BJ (cell line): Measurements from ENCODE around the gene MC1R. TPM values are rescaled to one million over a fixed set of nuclear protein-coding genes. Genes with fewer than 3 reads are reported as not detected.

ENCODE experiments used
- CTCF ChIA-PET: fragments of 350-600 bp; formaldehyde crosslinking; extraction: SDS; loops from one replicate; lab custom pipeline; 2021; ENCODE audit warnings: antibody characterized with exemption, inconsistent platforms; lab: Yijun Ruan, JAX
- POLR2A ChIA-PET: fragments of 300-600 bp; sonication (Branson Sonifier 250); formaldehyde crosslinking; extraction: SDS; loops from one replicate; lab custom pipeline; 2021; ENCODE audit warnings: antibody characterized with exemption; lab: Charles Lee
- DNase-seq: peaks from one replicate; pipeline ENCODE4 v3.0.0-alpha.2; 2011; ENCODE audit warnings: low read depth
- H3K27me3 ChIP-seq: 2 replicates; pipeline ENCODE4 v1.6.0; 2011; ENCODE audit warnings: low read length; ENCODE audit not compliant: control insufficient read depth, insufficient read depth
- H3K36me3 ChIP-seq: 2 replicates; pipeline ENCODE4 v1.5.1; 2011; ENCODE audit warnings: low read length; ENCODE audit not compliant: control insufficient read depth, insufficient read depth
- H3K4me3 ChIP-seq: 2 replicates; pipeline ENCODE4 v1.5.1; 2011; ENCODE audit warnings: low read depth, mild to moderate bottlenecking, control low read depth, low read length
- CTCF ChIP-seq: IDR thresholded peaks from 2 replicates; pipeline ENCODE4 v1.5.1; 2011; ENCODE audit warnings: low read depth, mild to moderate bottlenecking, control low read depth, inconsistent platforms, low read length, moderate library complexity; ENCODE audit not compliant: insufficient read depth
- polyA plus RNA-seq: library from polyadenylated mRNA; depleted of rRNA; stranded (reverse); fragments of >200 nt; gene quantifications from 2 replicates; pipeline ENCODE4 v1.2.3, GENCODE V29; 2011

The MC1R gene
- polyA plus RNA-seq, 1 experiment, result 7.2 TPM

GRCh38 chr16:89892055-89892630, 26.5 kb upstream of the MC1R start:
- H3K27me3 ChIP-seq, result no peaks in the 10 kb centered on the region

GRCh38 chr16:89892635-89893034, 26.0 kb upstream of the MC1R start:
- no peak for DNase-seq
- TF ChIP-seq CTCF, result no peak
- Histone ChIP-seq H3K36me3 (peaks cover 51% of the 10 kb centered on the region), H3K27me3 (no peaks in the 10 kb centered on the region), H3K4me3 (no peak overlapping the region)
- ChIA-PET POLR2A (no interaction called here), CTCF (interaction anchor here (0.9 kb wide), 1 partner anchor 18 kb away, joined by 3 read pairs; no protein-coding TSS in a partner anchor)

More at GRCh38 chr16:89892055-89892630, 26.5 kb upstream of the MC1R start:
- Histone ChIP-seq H3K4me3 (no peak overlapping the region), H3K36me3 (peaks cover 53% of the 10 kb centered on the region)
- CTCF ChIA-PET, result interaction anchor here (1.6 kb wide), 1 partner anchor 18 kb away, joined by 5 read pairs; no protein-coding TSS in a partner anchor
- POLR2A ChIA-PET, result no interaction called here
- DNase-seq, result no peak
- TF ChIP-seq CTCF, result no peak

- no peak for TF ChIP-seq CTCF
- ChIA-PET CTCF (interaction anchor here (0.9 kb wide), 1 partner anchor 17 kb away, joined by 3 read pairs; no protein-coding TSS in a partner anchor), POLR2A (no interaction called here)
- no peaks in the 10 kb centered on the region for H3K27me3 ChIP-seq
- DNase-seq, result no peak
- H3K4me3 ChIP-seq, result no peak overlapping the region
- peaks cover 56% of the 10 kb centered on the region for H3K36me3 ChIP-seq
Observed at GRCh38 chr16:89893642-89894548, 24.8 kb upstream of the MC1R start.

GRCh38 chr16:89895482-89896250, 23.0 kb upstream of the MC1R start:
- no peak for DNase-seq
- CTCF ChIA-PET, result no interaction called here
- POLR2A ChIA-PET, result no interaction called here
- H3K4me3 ChIP-seq, result no peak overlapping the region
- TF ChIP-seq CTCF, result no peak
- no peaks in the 10 kb centered on the region for H3K27me3 ChIP-seq
- peaks cover 63% of the 10 kb centered on the region for H3K36me3 ChIP-seq

- CTCF ChIA-PET, result interaction anchor here (0.9 kb wide), 1 partner anchor 25 kb away, joined by 3 read pairs; no protein-coding TSS in a partner anchor
- H3K36me3 ChIP-seq, result peaks cover 55% of the 10 kb centered on the region
- POLR2A ChIA-PET, result no interaction called here
Observed at GRCh38 chr16:89897204-89897603, 21.5 kb upstream of the MC1R start.

More at GRCh38 chr16:89897204-89897603, 21.5 kb upstream of the MC1R start:
- no peak overlapping the region for H3K4me3 ChIP-seq
- TF ChIP-seq CTCF, result no peak
- no peaks in the 10 kb centered on the region for H3K27me3 ChIP-seq
- DNase-seq, result no peak
